ENCODE data around the gene LGR6.
"Not testable (repeated sequence)": the region's sequence is repeated elsewhere in the genome, so short reads cannot be mapped to it uniquely, and the experiment has no call there.

LGR6 gene

GRCh38 chr1:202251424-202252256 is 58.0 kb downstream of the LGR6 start:
- no peak overlapping the region for H3K27ac Mint-ChIP-seq
- no peaks in the 10 kb centered on the region for H3K4me1 Mint-ChIP-seq (ENCODE audit: low read depth)
- no peak overlapping the region for H3K4me3 Mint-ChIP-seq
- H3K9me3 Mint-ChIP-seq: no peaks in the 10 kb centered on the region
- no peaks in the 10 kb centered on the region for H3K36me3 Mint-ChIP-seq (ENCODE audit: low read depth)
- peaks cover 15% of the 10 kb centered on the region for H3K27me3 Mint-ChIP-seq (ENCODE audit: low read depth)

GRCh38 chr1:202252271-202252670 is 58.7 kb downstream of the LGR6 start:
- H3K27ac Mint-ChIP-seq: no peak overlapping the region
- peaks cover 18% of the 10 kb centered on the region for H3K27me3 Mint-ChIP-seq (ENCODE audit: low read depth)
- no peaks in the 10 kb centered on the region for H3K9me3 Mint-ChIP-seq

GRCh38 chr1:202254454-202255252 is 61.1 kb downstream of the LGR6 start:
- Mint-ChIP-seq H3K36me3 (ENCODE audit: low read depth) (no peaks in the 10 kb centered on the region), H3K9me3 (no peaks in the 10 kb centered on the region), H3K4me1 (ENCODE audit: low read depth) (no peaks in the 10 kb centered on the region), H3K4me3 (no peak overlapping the region), H3K27ac (no peak overlapping the region), H3K27me3 (ENCODE audit: low read depth) (peaks cover 24% of the 10 kb centered on the region)

More at GRCh38 chr1:202252271-202252670, 58.7 kb downstream of the LGR6 start:
- H3K4me1 Mint-ChIP-seq (ENCODE audit: low read depth): no peaks in the 10 kb centered on the region
- no peak overlapping the region for H3K4me3 Mint-ChIP-seq
- no peaks in the 10 kb centered on the region for H3K36me3 Mint-ChIP-seq (ENCODE audit: low read depth)

- no peaks in the 10 kb centered on the region for H3K4me1 Mint-ChIP-seq (ENCODE audit: low read depth)
- no peaks in the 10 kb centered on the region for H3K36me3 Mint-ChIP-seq (ENCODE audit: low read depth)
- no peak overlapping the region for H3K27ac Mint-ChIP-seq
- peaks cover 20% of the 10 kb centered on the region for H3K27me3 Mint-ChIP-seq (ENCODE audit: low read depth)
- H3K4me3 Mint-ChIP-seq: no peak overlapping the region
- H3K9me3 Mint-ChIP-seq: no peaks in the 10 kb centered on the region
Measured at GRCh38 chr1:202255343-202255742, 61.7 kb downstream of the LGR6 start.

- H3K27me3 Mint-ChIP-seq (ENCODE audit: low read depth): peaks cover 39% of the 10 kb centered on the region
- H3K9me3 Mint-ChIP-seq: no peaks in the 10 kb centered on the region
- no peak overlapping the region for H3K27ac Mint-ChIP-seq
- H3K4me1 Mint-ChIP-seq (ENCODE audit: low read depth): no peaks in the 10 kb centered on the region
- H3K36me3 Mint-ChIP-seq (ENCODE audit: low read depth): no peaks in the 10 kb centered on the region
- no peak overlapping the region for H3K4me3 Mint-ChIP-seq
Measured at GRCh38 chr1:202259705-202260104, 66.1 kb downstream of the LGR6 start.

GRCh38 chr1:202261209-202261958 is 67.8 kb downstream of the LGR6 start:
- H3K27ac Mint-ChIP-seq; H3K4me1 Mint-ChIP-seq (ENCODE audit: low read depth); H3K9me3 Mint-ChIP-seq; H3K4me3 Mint-ChIP-seq; H3K36me3 Mint-ChIP-seq (ENCODE audit: low read depth): not testable (repeated sequence)
- H3K27me3 Mint-ChIP-seq (ENCODE audit: low read depth): peaks cover 50% of the 10 kb centered on the region

- Mint-ChIP-seq H3K4me1 (ENCODE audit: low read depth) (no peaks in the 10 kb centered on the region), H3K27me3 (ENCODE audit: low read depth) (peaks cover 43% of the 10 kb centered on the region), H3K36me3 (ENCODE audit: low read depth) (no peaks in the 10 kb centered on the region), H3K27ac (no peak overlapping the region), H3K9me3 (no peaks in the 10 kb centered on the region), H3K4me3 (no peak overlapping the region)
Measured at GRCh38 chr1:202263628-202264027, 70.0 kb downstream of the LGR6 start.

GRCh38 chr1:202264300-202264699 is 70.7 kb downstream of the LGR6 start:
- H3K4me1 Mint-ChIP-seq (ENCODE audit: low read depth): no peaks in the 10 kb centered on the region
- H3K4me3 Mint-ChIP-seq: no peak overlapping the region
- H3K9me3 Mint-ChIP-seq: no peaks in the 10 kb centered on the region
- H3K27ac Mint-ChIP-seq: no peak overlapping the region
- no peaks in the 10 kb centered on the region for H3K36me3 Mint-ChIP-seq (ENCODE audit: low read depth)
- peaks cover 40% of the 10 kb centered on the region for H3K27me3 Mint-ChIP-seq (ENCODE audit: low read depth)

GRCh38 chr1:202264726-202265125 is 71.1 kb downstream of the LGR6 start:
- peaks cover 36% of the 10 kb centered on the region for H3K27me3 Mint-ChIP-seq (ENCODE audit: low read depth)
- H3K4me3 Mint-ChIP-seq: no peak overlapping the region
- no peaks in the 10 kb centered on the region for H3K36me3 Mint-ChIP-seq (ENCODE audit: low read depth)
- no peaks in the 10 kb centered on the region for H3K4me1 Mint-ChIP-seq (ENCODE audit: low read depth)
- H3K27ac Mint-ChIP-seq: no peak overlapping the region
- H3K9me3 Mint-ChIP-seq: no peaks in the 10 kb centered on the region

- H3K4me3 Mint-ChIP-seq: no peak overlapping the region
Measured at GRCh38 chr1:202266061-202266765, 72.6 kb downstream of the LGR6 start.

GRCh38 chr1:202268032-202268431 is 74.4 kb downstream of the LGR6 start:
- H3K36me3 Mint-ChIP-seq (ENCODE audit: low read depth): no peaks in the 10 kb centered on the region
- H3K27ac Mint-ChIP-seq: no peak overlapping the region
- H3K4me3 Mint-ChIP-seq: no peak overlapping the region
- no peaks in the 10 kb centered on the region for H3K9me3 Mint-ChIP-seq
- H3K4me1 Mint-ChIP-seq (ENCODE audit: low read depth): no peaks in the 10 kb centered on the region
- peaks cover 39% of the 10 kb centered on the region for H3K27me3 Mint-ChIP-seq (ENCODE audit: low read depth)

More at GRCh38 chr1:202266061-202266765, 72.6 kb downstream of the LGR6 start:
- Mint-ChIP-seq H3K9me3 (no peaks in the 10 kb centered on the region), H3K36me3 (ENCODE audit: low read depth) (no peaks in the 10 kb centered on the region), H3K4me1 (ENCODE audit: low read depth) (no peaks in the 10 kb centered on the region), H3K27ac (no peak overlapping the region), H3K27me3 (ENCODE audit: low read depth) (peaks cover 39% of the 10 kb centered on the region)

- Mint-ChIP-seq H3K4me3 (no peak overlapping the region), H3K9me3 (no peaks in the 10 kb centered on the region), H3K27me3 (ENCODE audit: low read depth) (peaks cover 31% of the 10 kb centered on the region), H3K27ac (no peak overlapping the region), H3K36me3 (ENCODE audit: low read depth) (no peaks in the 10 kb centered on the region), H3K4me1 (ENCODE audit: low read depth) (no peaks in the 10 kb centered on the region)
Measured at GRCh38 chr1:202268817-202269216, 75.2 kb downstream of the LGR6 start.

GRCh38 chr1:202270871-202271326 is 77.3 kb downstream of the LGR6 start:
- Mint-ChIP-seq H3K27me3 (ENCODE audit: low read depth) (peaks cover 15% of the 10 kb centered on the region), H3K27ac (no peak overlapping the region), H3K4me3 (no peak overlapping the region), H3K36me3 (ENCODE audit: low read depth) (no peaks in the 10 kb centered on the region), H3K4me1 (ENCODE audit: low read depth) (peaks cover 3% of the 10 kb centered on the region), H3K9me3 (no peaks in the 10 kb centered on the region)

Data from T-helper 1 cell treated with Interleukin-12 subunit alpha and Interleukin-12 subunit beta and Interleukin-4 antibody, amounts not matched to agents 30 μg/mL and 1 μg/mL, for 36 hours (primary cell).